Measurements from ENCODE around the gene LSAMP. TPM values are rescaled to one million over a fixed set of nuclear protein-coding genes. Genes with fewer than 3 reads are reported as not detected.

Gene LSAMP
- total and polyA plus RNA-seq, 2 donors (not counting 1 experiment from before 2014, with no cell fraction given), result not detected

- ChIA-PET POLR2A (no interaction called here), CTCF (no interaction called here)
- H3K27me3 Mint-ChIP-seq, result no peaks in the 10 kb centered on the region
- Histone ChIP-seq H3K9me3 (ENCODE audit: control extremely low read depth in 1 of 3, control insufficient read depth in 2 of 3, insufficient read depth in 1 of 3, low read length in 2 of 3) (no peaks in the 10 kb centered on the region), H2AFZ (ENCODE audit: insufficient read depth, low read depth, low read length, poor library complexity, severe bottlenecking) (no peak overlapping the region), H4K20me1 (ENCODE audit: control insufficient read depth, insufficient read depth, low read length, poor library complexity, severe bottlenecking) (no peaks in the 10 kb centered on the region), H3K4me3 (ENCODE audit: control extremely low read depth in 1 of 5, extremely low read depth in 1 of 5, insufficient read depth in 1 of 5, low read depth in 2 of 5, low read length in 4 of 5) (no peak overlapping the region), H3K79me2 (ENCODE audit: control insufficient read depth, insufficient read depth, low read length) (no peaks in the 10 kb centered on the region), H3K9ac (ENCODE audit: low read length) (no peak overlapping the region), H3K27me3 (replicated peaks in 1 of 4; ENCODE audit: control extremely low read depth in 1 of 4, control insufficient read depth in 3 of 4, insufficient read depth in 4 of 4, low read length in 3 of 4) (no peaks in the 10 kb centered on the region), H3K4me2 (replicated peaks; ENCODE audit: low read depth, low read length, poor library complexity, severe bottlenecking) (no peak overlapping the region), H3K4me1 (ENCODE audit: control insufficient read depth in 2 of 2, insufficient read depth in 2 of 2, low read length in 2 of 2) (no peaks in the 10 kb centered on the region), H3K27ac (ENCODE audit: low read length in 2 of 2) (no peak overlapping the region), H3K36me3 (replicated peaks in 1 of 2; ENCODE audit: control extremely low read depth in 1 of 2, control insufficient read depth in 1 of 2, extremely low read depth in 1 of 2, insufficient read depth in 2 of 2, low read length in 1 of 2) (no peaks in the 10 kb centered on the region)
- H3K27ac Mint-ChIP-seq, result no peak overlapping the region
- TF ChIP-seq EZH2 (IDR thresholded peaks at IDR 0.05; ENCODE audit: borderline replicate concordance, insufficient read depth, low read depth, low read length, poor library complexity, severe bottlenecking), result no peak
- TF ChIP-seq CTCF (IDR thresholded peaks at IDR 0.05), result no peak
- intact Hi-C loops (cut with micrococcal nuclease), result no loop called here
- H3K4me1 Mint-ChIP-seq, result no peaks in the 10 kb centered on the region
- peaks cover 5% of the 10 kb centered on the region for H3K9me3 Mint-ChIP-seq (ENCODE audit: insufficient read depth)
- no peak overlapping the region for H3K4me3 Mint-ChIP-seq
- 79% methylated on average over 2 of the region's 2 CpGs for WGBS (ENCODE audit: insufficient coverage)
- DNase-seq (no peak), ATAC-seq (ENCODE audit: low read depth) (no peak)
Observed at GRCh38 chr3:116070061-116070460, 375.2 kb downstream of the LSAMP start.

GRCh38 chr3:116069024-116069423, 376.3 kb downstream of the LSAMP start:
- H3K27ac Mint-ChIP-seq, result no peak overlapping the region
- ChIA-PET CTCF (no interaction called here), POLR2A (no interaction called here)
- no peaks in the 10 kb centered on the region for H3K4me1 Mint-ChIP-seq
- Histone ChIP-seq H3K9ac (ENCODE audit: low read length) (no peak overlapping the region), H3K79me2 (ENCODE audit: control insufficient read depth, insufficient read depth, low read length) (no peaks in the 10 kb centered on the region), H3K4me2 (replicated peaks; ENCODE audit: low read depth, low read length, poor library complexity, severe bottlenecking) (no peak overlapping the region), H3K4me3 (ENCODE audit: control extremely low read depth in 1 of 5, extremely low read depth in 1 of 5, insufficient read depth in 1 of 5, low read depth in 2 of 5, low read length in 4 of 5) (no peak overlapping the region), H4K20me1 (ENCODE audit: control insufficient read depth, insufficient read depth, low read length, poor library complexity, severe bottlenecking) (no peaks in the 10 kb centered on the region), H3K27ac (ENCODE audit: low read length in 2 of 2) (no peak overlapping the region), H2AFZ (ENCODE audit: insufficient read depth, low read depth, low read length, poor library complexity, severe bottlenecking) (no peak overlapping the region), H3K9me3 (ENCODE audit: control extremely low read depth in 1 of 3, control insufficient read depth in 2 of 3, insufficient read depth in 1 of 3, low read length in 2 of 3) (no peaks in the 10 kb centered on the region), H3K36me3 (replicated peaks in 1 of 2; ENCODE audit: control extremely low read depth in 1 of 2, control insufficient read depth in 1 of 2, extremely low read depth in 1 of 2, insufficient read depth in 2 of 2, low read length in 1 of 2) (no peaks in the 10 kb centered on the region), H3K27me3 (replicated peaks in 1 of 4; ENCODE audit: control extremely low read depth in 1 of 4, control insufficient read depth in 3 of 4, insufficient read depth in 4 of 4, low read length in 3 of 4) (no peaks in the 10 kb centered on the region), H3K4me1 (ENCODE audit: control insufficient read depth in 2 of 2, insufficient read depth in 2 of 2, low read length in 2 of 2) (no peaks in the 10 kb centered on the region)
- H3K27me3 Mint-ChIP-seq, result no peaks in the 10 kb centered on the region
- H3K9me3 Mint-ChIP-seq (ENCODE audit: insufficient read depth), result peaks cover 5% of the 10 kb centered on the region
- intact Hi-C loops (cut with micrococcal nuclease), result no loop called here
- WGBS (ENCODE audit: insufficient coverage), result 54% methylated on average over 2 of the region's 4 CpGs
- H3K4me3 Mint-ChIP-seq, result no peak overlapping the region
- no peak for DNase-seq
- TF ChIP-seq EZH2 (IDR thresholded peaks at IDR 0.05; ENCODE audit: borderline replicate concordance, insufficient read depth, low read depth, low read length, poor library complexity, severe bottlenecking), result no peak
- no peak for TF ChIP-seq CTCF (IDR thresholded peaks at IDR 0.05)
- ATAC-seq (ENCODE audit: low read depth), result no peak
